Heart left ventricle (tissue), 13 donors: ENCODE data around the gene SCN8A.

Source experiments
- CTCF ChIP-seq, 12 donors: fragments of 200-600 bp; sonication (generic) in 4 of 12; IDR thresholded peaks; one replicate each; pipeline versions ENCODE4 v1.5.0 to v1.8.0; 2018 to 2022; ENCODE audit warnings: antibody characterized with exemption in 12 of 12, mild to moderate bottlenecking in 5 of 12
- POLR2A ChIP-seq, 2 donors: fragments of 450-650 bp; IDR thresholded peaks; one replicate each; pipeline ENCODE4 v1.6.1; 2017; ENCODE audit warnings: antibody characterized with exemption in 2 of 2, mild to moderate bottlenecking in 2 of 2, moderate library complexity in 2 of 2
- donor health status: ischemic (EF 13 %, LVEDD 7.1; RV severe dilation, severe dysfunction).
- donor health status: DM: no; HTN: yes; CAD: no.
- donor health status: DM: no; HTN: no; CAD: no.
- donor health status: ischemic (EF 25% LVEDD 6.9; RV normal size, moderate dysfunction).
- donor health status: ischemic (EF 25% LVEDD 5.7; RV mildly dilated, moderate dysfunction).
- donor health status: ischemic (EF 35%, LVEDD 5.7; RV mildly dilated, moderate dysfunction).
- donor health status: nonischemic (EF 11% LVEDD 7.7; RV severe dilation, severe dysfunction).
- donor health status: DM: yes; HTN: yes; CAD: no.
- donor health status: PGD.
- donor health status: ischemic (EF 29% LVEDD 5.4; RV normal size, mild dysfunction).
- donor health status: nonischemic (EF 23%, LVEDD 6.1; RV moderate dilation, normal function).

GRCh38 chr12:51851413-51852124, 260.5 kb downstream of the SCN8A start:
- TF ChIP-seq CTCF (IDR thresholded peaks at IDR 0.05) (no peak), POLR2A (IDR thresholded peaks at IDR 0.05) (no peak)
